Renal cortex interstitium (tissue), 11 donors: Measurements from ENCODE around the gene DEUP1. TPM values are rescaled to one million over a fixed set of nuclear protein-coding genes. Genes with fewer than 3 reads are reported as not detected.
"Not testable (repeated sequence)": the region's sequence is repeated elsewhere in the genome, so short reads cannot be mapped to it uniquely, and the experiment has no call there.

Experiments used
- DNase-seq, 11 donors: peaks; one replicate each; pipeline ENCODE4 v3.0.0-alpha.2; 2013; ENCODE audit warnings: low read depth in 9 of 11, low spot score in 4 of 11; ENCODE audit errors: extremely low read depth in 1 of 11
- polyA plus RNA-seq, 3 donors: library from polyadenylated mRNA; unstranded; fragments of 120-200 nt; gene quantifications; one replicate each; pipeline ENCODE4 v1.2.1, GENCODE V29; 2013; ENCODE audit not compliant: insufficient read length in 3 of 3

DEUP1 gene
- polyA plus RNA-seq, 3 donors = 0.86 to 1.9 (median 1.2) TPM

DNA sequence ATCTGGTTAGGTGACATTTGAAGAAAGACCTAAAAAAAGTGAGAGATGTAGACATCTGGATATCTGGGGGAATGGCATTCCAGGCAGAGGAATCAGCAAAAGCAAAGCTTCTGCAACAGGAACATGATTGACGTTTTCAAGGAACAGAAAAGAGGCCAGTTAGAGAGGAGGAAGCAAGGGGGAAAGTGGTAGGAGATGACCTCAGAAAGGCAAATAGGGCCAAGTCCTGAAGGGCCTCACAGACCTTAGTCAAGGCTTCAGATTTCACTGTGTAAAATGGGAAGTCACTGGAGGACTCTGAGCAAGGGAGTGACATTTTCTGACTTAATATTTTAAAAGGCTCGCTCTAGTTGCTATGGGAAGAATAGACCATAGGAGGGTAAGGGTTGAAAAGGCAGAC lies 9.7 kb downstream of the DEUP1 start:
- DNase-seq = no peak

DNA sequence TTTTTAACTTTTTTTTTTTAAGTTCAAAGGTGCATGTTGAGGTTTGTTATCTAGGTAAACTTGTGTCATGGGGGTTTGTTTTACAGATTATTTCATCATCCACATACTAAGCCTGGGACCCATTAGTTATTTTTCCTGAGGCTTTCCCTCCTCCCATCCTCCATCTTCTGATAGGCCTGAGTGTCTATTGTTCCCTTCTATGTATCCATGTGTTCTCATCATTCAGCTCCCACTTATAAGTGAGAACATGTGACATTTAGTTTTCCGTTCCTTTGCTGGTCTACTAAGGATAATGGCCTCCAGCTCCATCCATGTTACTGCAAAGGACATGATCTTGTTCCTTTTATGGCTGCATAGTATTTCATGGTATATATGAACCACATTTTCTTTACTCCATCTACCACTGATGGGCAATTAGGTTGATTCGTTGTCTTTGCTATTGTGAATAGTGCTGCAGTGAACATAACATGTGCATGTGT lies 14.4 kb downstream of the DEUP1 start:
- DNase-seq = no peak

DNA sequence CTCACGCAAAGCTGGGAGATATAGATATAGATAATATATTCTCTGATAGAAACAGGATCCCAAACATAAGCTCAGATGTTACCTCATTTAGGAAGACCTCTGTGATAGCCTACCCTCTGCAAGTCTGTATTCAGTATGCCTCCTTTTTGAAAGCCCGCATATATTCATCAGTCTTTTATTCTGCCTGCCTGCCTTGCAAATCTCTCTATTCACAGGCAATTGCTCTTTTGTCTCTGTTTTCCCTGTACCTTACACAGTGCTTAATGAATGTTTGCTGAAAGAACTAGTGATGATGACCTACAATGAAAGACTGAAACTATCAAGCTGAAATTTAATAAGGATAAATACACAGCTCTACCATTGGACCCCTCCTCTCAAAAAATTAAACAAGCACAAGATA lies 18.4 kb downstream of the DEUP1 start:
- no peak for DNase-seq

DNA sequence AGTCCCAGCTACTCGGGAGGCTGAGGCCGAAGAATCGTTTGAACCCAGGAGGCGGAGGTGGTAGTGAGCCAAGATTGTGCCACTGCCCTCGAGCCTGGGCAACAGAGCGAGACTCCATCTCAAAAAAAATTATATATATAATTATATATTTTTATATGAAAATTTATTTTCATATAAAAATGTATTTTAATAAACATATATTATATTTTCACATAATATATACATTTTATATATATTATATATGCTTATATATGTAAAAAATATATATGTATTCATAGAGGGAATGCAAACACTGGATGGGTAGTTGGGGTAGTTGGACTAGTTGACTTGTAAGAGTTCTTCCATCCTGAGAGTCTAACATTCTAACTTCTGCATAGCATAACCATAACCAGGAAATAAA lies 20.3 kb downstream of the DEUP1 start:
- DNase-seq = no peak

DNA sequence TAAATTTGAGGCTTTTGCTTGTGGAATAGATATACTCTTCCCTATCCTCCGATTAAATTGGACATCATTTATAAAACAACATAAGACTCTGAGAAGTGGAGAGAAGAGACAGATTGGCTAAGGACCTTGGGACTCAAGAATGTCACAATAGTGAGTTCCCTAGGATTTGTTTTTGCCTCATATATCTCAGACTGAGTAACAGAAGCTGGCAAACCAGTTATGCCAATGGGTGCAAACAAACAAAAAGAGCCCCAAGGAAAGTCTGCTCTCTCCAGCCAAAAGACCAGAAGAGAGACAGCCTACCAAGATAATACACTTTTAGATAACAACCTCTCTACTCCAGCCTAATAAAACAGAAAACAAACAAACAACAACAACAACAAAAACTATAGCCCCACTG lies 28.9 kb downstream of the DEUP1 start:
- no peak for DNase-seq

DNA sequence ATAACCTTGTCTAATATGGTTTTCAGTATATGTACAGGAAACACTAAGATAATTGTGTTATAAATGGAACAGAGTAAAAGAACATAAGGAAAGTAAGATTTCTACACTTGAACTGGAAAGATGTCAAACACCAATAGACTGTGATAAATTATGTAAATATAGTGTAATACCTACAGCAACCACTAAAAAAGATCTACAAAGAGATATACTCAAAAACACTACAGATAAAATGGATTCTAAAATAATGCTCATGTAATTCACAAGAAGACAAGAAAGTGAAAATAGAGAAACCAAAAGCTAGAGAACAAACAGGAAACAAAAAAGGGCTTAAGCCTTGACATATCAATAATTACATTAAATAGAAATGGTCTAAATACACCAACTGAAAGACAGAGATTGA lies 30.9 kb downstream of the DEUP1 start:
- no peak for DNase-seq

DNA sequence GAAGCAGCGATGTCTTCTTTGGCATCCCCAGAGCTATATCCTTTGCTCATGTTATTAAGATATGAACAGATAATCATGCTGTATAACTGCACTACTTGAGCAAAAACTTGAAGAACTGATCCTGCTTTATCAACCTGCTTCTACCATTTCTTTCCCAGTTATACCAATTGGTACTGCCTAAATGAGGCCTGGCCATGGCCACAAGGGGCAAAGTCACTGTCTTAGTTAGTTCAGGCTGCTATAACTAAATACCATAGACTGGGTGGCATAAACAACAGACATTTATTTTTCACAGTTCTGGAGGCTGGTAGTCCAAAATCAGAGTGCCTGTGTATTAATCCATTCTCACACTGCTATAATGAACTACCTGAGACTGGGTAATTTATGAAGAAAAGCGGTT lies 37.5 kb downstream of the DEUP1 start:
- DNase-seq = no peak

DNA sequence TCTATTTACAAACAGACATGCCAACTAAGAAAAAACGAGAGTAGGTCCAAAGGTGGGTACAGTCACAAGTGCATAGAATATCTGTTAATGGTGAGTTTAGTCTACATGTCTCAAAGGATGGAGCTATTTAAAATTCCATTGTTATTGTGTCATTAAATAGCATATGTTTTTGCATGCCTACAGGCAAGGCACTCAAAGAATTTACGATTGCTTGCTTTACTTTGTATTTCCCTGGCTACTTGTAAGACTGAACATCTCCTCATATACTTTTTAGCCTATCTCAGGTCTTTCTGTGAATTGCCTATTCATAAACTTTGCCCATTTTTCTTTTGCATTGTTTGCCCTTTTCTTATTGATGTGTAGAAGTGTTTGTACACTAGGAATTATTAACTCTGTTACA lies 39.7 kb downstream of the DEUP1 start:
- DNase-seq = no peak

DNA sequence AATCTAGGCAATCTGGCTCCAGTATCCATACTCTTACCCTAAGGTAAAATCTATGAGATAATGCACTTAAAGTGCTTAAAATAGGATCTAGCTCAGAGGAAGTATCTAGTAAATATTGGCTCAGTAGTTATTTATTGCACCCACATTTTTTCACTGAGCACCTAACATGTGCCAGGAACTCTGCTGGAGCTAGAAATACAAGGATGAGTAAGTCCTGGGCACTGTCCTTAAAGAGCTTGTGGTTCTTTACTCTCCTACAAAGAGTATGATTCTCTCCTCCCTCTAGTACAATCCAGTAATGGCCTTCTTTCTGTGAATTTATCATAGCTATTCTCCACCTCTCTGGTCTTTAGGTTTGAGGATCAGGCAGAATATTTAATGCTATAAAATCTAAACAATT lies 59.2 kb downstream of the DEUP1 start:
- DNase-seq = no peak

DNA sequence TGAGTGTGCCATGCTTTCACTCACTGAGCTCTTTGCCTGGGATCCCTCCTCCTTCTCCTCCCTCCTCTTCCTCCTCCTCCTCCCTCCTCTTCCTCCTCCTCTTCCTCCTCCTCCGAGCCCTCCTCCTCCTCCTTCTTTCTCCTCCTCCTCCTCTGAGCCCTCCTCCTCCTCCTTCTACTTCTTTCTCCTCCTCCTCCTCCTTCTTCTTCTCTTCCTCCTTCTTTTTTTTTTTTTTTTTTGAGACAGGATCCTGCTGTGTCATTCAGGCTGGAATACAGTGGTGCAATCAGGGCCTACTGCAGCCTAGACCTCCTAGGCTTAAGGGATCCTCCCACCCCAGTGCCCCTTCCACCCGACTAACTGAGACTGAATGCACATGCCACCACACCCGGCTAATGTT lies 62.3 kb downstream of the DEUP1 start:
- no peak for DNase-seq

DNA sequence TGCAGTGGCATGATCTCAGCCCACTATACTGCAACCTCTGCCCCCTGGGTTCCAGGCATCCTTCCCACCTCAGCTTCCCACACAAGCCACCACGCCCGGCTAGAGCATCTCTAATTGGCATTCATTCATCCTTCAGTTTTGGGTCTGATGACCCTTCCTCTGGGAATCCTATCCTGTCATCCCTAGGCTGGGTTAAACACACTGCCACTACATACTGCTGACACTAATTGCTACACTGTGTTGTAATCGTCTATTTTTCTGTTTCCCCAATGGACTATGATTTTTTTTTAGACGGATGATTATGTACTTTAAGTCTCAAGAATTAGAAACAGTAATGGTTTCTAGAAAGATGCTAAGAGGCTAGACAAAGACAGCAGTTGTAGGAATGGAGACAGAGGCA lies 62.8 kb downstream of the DEUP1 start:
- DNase-seq = no peak

DNA sequence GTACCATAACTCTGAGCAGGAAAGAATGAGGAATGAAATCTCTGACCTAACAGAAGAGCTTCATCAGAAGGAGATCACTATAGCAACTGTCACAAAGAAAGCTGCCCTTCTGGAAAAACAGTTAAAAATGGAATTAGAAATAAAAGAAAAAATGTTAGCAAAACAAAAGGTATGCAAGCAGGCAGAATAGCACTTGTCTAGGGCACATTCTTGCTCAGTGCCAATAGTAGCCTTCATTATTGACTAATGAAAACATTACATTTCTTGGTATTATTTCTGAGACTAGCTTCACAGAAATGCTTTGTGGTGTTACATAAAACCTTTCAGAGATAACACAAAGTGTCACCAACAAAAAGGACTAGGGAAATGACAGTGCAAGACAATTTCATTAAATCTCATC lies 63.9 kb downstream of the DEUP1 start:
- no peak for DNase-seq

DNA sequence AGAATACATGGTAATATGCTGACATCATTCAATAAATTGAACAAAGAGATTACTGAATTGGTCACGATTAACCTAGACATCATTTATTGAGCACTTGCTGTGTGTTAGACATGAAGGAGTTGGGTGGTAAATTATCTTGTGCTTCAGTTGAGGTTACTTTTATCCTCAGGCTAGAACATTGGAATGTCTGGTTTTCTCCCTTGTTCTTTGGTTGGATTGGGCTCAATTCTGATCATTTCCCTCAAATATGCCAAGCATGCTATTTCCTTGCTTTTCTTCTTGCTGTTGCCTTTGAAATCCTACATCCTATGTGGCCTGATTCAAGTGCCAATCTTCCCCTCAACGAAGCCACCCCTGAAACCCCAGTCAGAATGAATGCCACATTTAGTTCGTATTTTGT lies 65.8 kb downstream of the DEUP1 start:
- no peak for DNase-seq

DNA sequence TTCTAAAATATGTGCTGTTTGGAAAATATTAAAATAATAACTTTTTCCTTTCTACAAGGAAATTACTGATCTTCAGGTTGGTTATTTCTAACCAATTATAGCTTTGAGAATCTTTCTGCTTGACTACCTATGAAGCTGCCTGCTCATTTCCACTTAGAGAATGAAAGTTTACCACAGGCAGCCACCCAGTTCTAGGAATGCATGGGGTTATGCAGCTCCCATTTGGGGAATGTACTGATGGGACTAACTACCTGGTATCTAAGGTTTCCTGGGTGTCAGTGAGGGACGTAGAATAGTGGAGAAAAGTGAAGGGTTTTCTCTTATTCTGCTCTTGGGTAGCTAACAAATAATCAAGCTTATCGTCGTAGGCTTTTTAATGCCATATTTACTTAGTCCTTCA lies 73.4 kb downstream of the DEUP1 start:
- no peak for DNase-seq

DNA sequence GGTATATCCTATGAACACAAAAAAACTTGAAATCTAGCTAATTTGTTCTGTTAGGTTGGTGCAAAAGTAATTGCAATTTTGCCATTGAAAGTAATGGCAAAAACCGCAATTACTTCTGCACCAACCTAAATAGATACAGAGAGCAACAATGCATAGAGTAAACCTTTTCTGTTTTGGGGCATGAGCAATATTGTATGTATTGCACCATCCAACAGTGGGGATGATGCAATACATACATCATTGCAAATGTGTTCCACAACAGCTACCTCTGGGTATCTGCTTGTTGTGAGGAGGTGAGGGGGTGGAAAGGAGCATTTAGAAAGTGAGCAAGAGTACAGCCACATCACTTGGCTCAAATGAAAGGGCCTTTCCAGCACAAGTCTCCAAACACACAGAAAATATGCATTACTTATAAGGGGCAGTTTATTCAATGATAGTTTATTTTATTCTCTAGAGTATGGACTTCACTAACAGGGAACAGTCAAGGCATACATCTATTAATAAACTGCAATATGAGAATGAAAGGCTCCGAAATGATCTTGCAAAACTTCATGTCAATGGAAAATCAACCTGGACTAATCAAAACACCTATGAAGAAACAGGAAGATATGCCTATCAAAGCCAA lies 77.3 kb downstream of the DEUP1 start:
- DNase-seq = no peak

DNA sequence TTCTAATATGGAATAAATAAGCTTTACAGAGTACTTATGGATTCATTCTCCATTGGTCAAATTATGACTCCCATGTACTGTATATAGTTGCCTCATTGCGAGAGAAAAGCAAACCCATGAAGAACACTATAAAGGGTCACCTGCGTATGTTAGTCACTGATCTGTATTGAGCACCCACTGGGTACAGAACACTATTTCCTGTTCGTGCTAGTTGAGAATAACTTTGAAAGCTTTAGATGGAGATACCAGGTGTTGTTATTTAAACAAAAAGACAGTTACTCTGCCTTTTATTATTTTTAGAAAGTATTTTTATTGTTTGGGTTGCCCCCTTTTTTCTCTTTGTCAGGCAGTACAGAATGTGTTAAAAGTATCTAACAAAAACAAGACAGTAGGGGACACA lies 79.9 kb downstream of the DEUP1 start:
- no peak for DNase-seq

DNA sequence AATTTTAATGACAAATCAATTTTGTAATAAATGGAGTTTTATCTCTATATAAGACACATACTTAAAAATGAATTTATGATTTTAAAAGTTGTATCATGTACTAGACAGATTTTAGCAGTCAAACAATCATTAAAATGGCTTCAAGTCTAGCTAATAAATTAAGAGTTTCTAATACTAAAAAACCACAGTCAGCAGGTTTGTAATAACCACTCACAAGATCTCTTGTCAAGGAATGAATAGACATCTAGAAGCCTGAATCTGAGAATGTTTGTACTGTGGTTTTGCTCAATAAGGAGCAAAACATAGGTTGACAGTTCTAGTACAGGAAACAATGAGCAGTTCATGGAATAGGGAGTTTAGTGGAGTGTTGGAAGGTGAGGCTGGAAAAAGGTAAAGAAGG lies 81.2 kb downstream of the DEUP1 start:
- DNase-seq = no peak

DNA sequence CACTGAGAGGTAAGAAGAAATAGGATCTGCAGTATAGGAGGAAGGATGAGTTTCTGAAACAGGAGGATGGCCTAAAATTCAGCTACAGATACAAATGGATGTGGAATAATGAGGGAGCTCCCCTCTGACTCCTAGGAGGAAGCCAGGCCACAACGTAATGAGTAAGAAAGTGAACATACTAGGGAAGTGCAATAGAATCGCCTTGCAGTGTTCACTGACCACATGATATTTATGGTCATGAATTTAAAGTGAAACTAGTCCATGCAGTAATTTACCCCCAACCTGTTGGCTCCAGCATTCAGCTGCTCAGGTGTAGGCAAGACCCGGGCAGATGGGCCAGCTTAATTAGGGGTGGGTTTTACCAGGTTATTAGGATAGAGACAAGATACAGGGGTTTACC lies 101.7 kb downstream of the DEUP1 start:
- no peak for DNase-seq

DNA sequence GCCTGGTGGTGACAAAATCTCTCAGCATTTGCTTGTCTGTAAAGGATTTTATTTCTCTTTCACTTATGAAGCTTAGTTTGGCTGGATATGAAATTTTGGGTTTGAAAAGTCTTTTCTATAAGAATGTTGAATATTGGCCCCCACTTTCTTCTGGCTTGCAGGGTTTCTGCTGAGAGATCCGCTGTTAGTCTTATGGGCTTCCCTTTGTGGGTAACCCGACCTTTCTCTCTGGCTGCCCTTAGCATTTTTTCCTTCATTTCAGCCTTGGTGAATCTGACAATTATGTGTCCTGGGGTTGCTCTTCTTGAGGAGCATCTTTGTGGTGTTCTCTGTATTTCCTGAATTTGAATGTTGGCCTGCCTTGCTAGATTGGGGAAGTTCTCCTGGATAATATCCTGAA lies 112.7 kb downstream of the DEUP1 start:
- not testable (repeated sequence) for DNase-seq

DNA sequence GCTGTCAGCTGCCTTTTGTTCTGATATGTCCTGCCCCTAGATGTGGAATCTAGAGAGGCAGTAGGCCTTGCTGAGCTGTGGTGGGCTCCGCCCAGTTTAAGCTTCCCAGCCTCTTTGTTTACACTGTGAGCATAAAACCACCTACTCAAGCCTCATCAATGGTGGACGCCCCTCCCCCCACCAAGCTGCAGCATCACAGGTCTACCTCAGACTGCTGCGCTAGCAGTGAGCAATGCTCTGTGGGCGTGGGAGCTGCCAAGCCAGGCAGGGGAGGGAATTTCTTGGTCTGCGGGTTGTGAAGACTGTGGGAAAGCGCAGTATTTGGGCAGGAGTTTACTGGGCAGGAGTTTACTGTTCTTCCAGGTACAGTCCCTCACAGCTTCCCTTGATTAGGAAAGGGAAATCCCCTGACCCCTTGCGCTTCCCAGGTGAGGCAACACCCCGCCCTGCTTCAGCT lies 114.1 kb downstream of the DEUP1 start:
- peak in 10 of 11 donors; percentile 15 to 64 (median 39) for DNase-seq

DNA sequence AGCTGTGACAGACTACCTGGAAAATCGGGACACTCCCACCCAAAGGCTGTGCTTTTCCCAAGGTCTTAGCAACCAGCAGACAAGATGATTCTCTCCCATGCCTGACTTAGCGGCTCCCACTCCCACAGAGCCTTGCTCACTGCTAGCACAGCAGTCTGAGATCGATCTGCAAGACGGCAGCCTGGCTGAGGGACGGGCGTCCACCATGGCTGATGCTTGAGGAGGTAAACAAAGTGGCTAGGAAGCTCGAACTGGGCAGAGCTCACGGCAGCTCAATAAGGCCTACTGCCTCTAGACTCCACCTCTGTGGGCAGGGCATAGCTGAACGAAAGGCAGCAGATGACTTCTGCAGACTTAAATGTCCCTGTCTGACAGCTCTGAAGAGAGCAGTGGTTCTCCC lies 127.7 kb downstream of the DEUP1 start:
- DNase-seq = no peak

DNA sequence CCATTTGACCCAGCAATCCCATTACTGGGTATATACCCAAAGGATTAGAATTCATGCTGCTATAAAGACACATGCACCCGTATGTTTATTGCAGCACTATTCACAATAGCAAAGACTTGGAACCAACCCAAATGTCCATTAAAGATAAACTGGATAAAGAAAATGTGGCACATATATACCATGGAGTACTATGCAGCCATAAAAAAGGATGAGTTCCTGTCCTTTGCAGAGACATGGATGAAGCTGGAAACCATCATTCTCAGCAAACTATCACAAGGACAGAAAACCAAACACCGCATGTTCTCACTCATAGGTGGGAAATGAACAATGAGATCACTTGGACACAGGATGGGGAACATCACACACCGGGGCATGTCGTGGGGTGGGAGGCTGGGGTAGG lies 133.1 kb downstream of the DEUP1 start:
- not testable (repeated sequence) for DNase-seq
